GM19035 (cell line): Measurements from ENCODE around the gene PRPF6.
A peak's percentile ranks its signal among the peaks of the same experiment; 100 is the strongest.

Experiments
- ATAC-seq: cut with Tn5 transposase; IDR thresholded peaks from one replicate; pipeline ENCODE4 v1.9.1; 2021; ENCODE audit not compliant: unreplicated experiment

PRPF6 gene

GRCh38 chr20:63980806-63981728 lies at the start of gene PRPF6:
TSS of gene PRPF6 (plus strand) at chr20:63981132. CDS start at chr20:63981246, 114 bp downstream.
- ATAC-seq = peak; percentile 66

- ATAC-seq = no peak
These were observed 49.2 kb upstream of the PRPF6 start for GRCh38 chr20:63931735-63932134.

- ATAC-seq = no peak
These were observed 48.2 kb upstream of the PRPF6 start for GRCh38 chr20:63932606-63933160.

GRCh38 chr20:63933646-63934045 lies 47.3 kb upstream of the PRPF6 start:
- ATAC-seq = no peak

- no peak for ATAC-seq
These were observed 46.5 kb upstream of the PRPF6 start for GRCh38 chr20:63934271-63935068.

- ATAC-seq = no peak
These were observed 45.5 kb upstream of the PRPF6 start for GRCh38 chr20:63935447-63935846.

GRCh38 chr20:63937596-63937995 lies 43.3 kb upstream of the PRPF6 start:
- no peak for ATAC-seq

GRCh38 chr20:63939061-63939935 lies 41.6 kb upstream of the PRPF6 start:
- ATAC-seq = no peak

GRCh38 chr20:63940071-63940471 lies 40.9 kb upstream of the PRPF6 start:
- ATAC-seq = no peak

GRCh38 chr20:63940472-63941266 lies 40.3 kb upstream of the PRPF6 start:
- ATAC-seq = no peak

GRCh38 chr20:63941282-63942081 lies 39.5 kb upstream of the PRPF6 start:
- no peak for ATAC-seq

- no peak for ATAC-seq
These were observed 38.5 kb upstream of the PRPF6 start for GRCh38 chr20:63942250-63942951.

GRCh38 chr20:63942969-63943807 lies 37.7 kb upstream of the PRPF6 start:
- no peak for ATAC-seq

- ATAC-seq = no peak
These were observed 37.2 kb upstream of the PRPF6 start for GRCh38 chr20:63943808-63944077.

GRCh38 chr20:63944078-63944941 lies 36.6 kb upstream of the PRPF6 start:
- no peak for ATAC-seq

GRCh38 chr20:63945031-63945658 lies 35.8 kb upstream of the PRPF6 start:
- no peak for ATAC-seq
